Activated CD4-positive, alpha-beta T cell treated with anti-CD3 and anti-CD28 coated beads, Interleukin-2, amount 50 U/mL, for 24 hours (primary cell): ENCODE results near the gene GDI1.

ENCODE experiments used
- DNase-seq, 2 donors: peaks; one replicate each; pipeline ENCODE4 v3.0.0-alpha.2; 2020; ENCODE audit warnings: low read depth in 1 of 2, low spot score in 1 of 2

The GDI1 gene

DNA sequence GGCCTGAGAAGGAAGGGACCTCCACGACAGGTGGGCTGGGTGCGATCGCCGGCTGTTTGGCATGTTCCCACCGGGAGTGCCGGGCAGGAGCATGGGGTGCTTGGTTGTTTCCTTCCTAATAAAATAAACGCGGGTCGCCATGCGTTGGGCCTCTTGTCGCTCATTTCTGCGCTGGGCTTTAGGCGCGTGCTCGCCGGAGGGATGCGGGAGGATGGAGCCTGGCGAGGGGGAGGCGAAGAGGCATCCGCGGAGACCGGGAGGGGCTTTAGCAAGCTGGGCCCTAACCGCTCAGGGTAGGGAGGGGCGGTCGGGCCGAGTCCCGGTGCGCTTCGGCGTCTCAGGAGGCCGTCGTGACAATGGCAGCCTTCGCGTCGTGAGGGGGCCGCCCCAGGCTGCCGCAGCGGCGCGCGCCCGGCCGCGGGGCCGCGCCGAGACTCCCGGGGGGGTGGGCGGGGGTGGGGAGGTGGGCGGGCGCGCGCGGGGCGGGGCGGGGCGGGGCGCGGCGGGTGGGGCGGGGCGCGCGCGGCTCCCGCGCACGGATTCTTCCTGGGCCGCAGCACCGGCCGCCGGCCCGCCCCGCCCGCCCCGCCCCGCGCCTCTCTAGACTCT lies 476 bp upstream of the GDI1 start:
- no peak for DNase-seq

DNA sequence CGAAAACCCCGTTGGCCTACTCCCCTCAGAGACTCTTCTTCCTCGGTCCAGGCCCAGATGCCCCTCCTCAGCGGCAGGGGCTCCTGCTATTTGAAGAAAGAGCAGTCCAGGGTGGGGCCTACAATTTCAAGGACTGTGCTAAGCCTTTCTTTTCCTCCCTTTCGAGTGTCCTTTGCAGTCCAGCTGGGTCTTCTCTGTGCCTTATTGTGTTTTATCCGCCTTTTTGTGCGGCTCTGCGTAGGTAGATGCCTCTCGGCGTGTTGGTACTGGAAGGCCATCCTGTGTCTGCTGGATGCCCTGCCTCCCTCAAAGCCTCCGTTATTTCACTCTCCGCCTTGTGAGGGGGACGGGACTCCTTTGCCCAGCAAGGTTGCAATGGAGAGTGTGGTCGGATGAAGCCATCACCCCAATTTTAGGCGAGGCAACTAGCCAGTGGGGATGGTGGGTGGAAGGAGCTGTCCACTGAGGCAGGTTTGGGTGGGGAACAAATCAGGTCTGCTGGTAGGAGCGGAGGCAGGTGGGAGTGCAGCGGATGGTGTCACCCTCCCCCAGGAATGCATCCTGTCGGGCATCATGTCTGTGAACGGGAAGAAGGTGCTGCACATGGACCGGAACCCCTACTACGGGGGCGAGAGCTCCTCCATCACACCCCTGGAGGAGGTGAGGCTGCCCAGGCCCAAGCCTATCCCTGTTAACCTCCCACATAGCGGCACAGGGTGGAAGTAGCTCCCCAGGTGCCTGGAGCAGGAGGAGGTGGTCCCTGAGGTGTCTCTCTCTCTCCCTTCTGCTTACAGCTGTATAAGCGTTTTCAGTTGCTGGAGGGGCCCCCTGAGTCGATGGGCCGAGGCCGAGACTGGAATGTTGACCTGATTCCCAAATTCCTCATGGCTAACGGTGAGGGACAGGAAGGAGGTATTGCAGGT lies 1.3 kb downstream of the GDI1 start:
- DNase-seq = no peak

- no peak for DNase-seq
Observed at GRCh38 chrX:154439841-154440240, 2.9 kb downstream of the GDI1 start.

- no peak for DNase-seq
Observed at GRCh38 chrX:154440623-154441357, 3.8 kb downstream of the GDI1 start.

GRCh38 chrX:154441564-154441963 lies 4.6 kb downstream of the GDI1 start:
- no peak for DNase-seq

DNA sequence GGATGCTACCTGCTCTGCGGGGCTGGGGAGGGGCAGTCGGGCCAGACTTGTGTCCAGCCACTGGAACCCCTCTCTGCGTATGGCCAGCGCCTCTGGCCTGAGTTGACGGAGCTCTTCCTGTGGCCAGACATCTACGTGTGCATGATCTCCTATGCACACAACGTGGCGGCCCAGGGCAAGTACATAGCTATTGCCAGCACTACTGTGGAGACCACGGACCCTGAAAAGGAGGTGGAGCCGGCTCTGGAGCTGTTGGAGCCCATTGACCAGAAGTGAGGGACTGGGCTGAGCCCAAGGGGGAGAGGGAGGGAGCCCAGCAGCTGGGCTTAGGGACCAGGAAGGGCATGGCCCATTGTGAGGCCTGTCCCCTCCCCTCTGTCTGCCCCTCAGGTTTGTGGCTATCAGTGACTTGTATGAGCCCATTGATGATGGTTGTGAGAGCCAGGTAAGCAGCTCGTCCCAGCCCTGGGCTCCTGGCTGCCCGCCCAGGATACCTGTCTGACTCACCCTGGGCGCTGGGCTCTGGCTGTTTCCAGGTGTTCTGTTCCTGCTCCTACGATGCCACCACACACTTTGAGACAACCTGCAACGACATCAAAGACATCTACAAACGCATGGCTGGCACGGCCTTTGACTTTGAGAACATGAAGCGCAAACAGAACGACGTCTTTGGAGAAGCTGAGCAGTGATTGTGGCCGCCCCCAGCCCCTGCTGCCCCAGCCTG lies 5.2 kb downstream of the GDI1 start:
- DNase-seq = no peak

DNA sequence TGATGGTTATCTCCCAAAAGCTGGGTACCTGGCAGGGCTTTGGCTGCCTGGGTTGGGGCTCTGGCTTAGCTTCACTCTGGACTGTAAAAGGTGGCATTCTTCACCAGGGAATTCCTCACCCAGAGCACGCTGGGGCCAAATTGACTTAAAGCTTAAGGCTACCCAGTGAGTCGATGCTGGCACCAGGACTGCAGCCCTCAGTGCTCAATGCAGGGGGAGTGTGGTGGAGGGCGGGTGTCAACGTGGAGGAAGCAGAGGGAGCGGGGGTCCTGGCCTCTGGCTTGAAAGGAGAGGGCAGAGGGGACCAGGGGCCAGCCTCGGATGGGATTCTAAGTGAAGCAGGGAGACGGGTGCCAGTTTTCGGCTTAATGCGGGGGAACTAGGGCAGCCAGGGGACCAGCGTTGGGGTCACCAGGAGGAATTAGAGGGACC lies 6.5 kb downstream of the GDI1 start:
- no peak for DNase-seq

DNA sequence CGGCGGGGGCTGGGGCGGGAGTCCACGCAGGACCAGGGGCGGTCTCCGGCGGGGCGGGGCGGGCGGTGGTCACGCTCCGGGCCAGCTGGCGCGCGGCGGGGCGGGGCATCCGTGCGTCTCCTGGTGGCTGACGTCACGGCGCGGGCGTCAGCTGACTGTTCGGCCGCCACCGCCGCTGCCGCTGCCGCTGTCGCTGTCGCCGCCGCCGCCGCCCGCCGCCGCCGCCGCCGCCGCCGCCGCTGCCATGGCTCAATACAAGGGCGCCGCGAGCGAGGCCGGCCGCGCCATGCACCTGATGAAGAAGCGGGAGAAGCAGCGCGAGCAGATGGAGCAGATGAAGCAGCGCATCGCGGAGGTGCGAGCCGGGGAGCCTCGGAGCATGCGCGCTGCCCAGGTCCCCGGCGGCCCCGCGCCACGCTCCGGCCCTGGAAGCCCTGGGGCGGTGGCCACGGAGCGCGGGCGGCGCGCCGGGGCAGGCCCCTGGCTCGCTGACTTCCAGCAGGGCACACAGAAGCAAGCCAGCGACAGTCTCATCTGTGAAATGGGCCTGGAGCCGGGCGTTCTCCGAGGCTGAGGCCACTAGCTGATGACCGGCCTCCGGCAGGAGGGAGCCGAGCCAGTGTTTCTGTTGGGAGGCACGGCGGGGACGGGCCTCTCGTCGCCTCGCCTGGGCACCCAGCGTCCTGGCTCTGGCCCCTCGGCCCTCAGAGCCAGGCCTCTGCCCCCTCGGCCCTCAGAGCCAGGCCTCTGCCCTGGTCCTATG lies 7.2 kb downstream of the GDI1 start, which contains the start of gene FAM50A:
TSS of gene FAM50A (plus strand) at position 150 of the 763 bp plus-strand sequence. CDS start at position 245, 95 bp downstream.
- DNase-seq = peak in 1 of 2 donors; percentile 51

GRCh38 chrX:154444755-154445246 lies 7.8 kb downstream of the GDI1 start:
- DNase-seq = no peak

- no peak for DNase-seq
Observed at GRCh38 chrX:154445776-154446175, 8.8 kb downstream of the GDI1 start.

DNA sequence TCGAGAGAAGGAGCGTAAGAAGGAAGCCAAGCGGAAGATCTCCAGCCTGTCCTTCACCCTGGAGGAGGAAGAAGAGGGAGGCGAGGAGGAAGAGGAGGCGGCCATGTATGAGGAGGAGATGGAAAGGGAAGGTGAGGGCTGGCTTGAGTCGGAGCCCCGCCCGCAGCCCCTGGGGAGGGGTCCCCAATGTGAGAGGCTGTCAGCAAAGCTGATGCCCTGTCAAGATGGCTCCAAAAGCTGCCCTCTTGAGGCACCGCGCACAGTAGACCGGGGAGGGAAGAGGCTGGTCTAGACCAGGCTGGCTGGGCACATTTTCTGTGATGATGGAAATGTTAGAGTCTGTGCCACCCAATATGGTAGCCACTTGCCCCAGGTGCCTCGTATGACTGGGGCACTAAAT lies 9.5 kb downstream of the GDI1 start:
- DNase-seq = no peak

DNA sequence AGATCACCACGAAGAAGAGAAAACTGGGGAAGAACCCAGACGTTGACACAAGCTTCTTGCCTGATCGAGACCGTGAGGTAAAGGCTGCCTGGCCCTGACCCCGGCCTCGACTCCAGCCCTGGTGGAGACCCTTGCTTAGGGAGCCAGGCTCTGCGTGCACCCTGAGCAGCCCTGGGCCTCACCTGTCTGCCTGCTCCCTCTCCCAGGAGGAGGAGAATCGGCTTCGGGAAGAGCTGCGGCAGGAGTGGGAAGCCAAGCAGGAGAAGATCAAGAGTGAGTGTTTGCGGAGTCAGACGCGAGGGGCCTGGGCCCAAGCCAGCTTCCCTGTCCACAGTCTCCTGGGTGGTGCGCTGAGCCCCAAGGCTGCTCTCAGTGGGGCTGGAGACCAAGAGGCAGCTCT lies 11.5 kb downstream of the GDI1 start:
- no peak for DNase-seq

DNA sequence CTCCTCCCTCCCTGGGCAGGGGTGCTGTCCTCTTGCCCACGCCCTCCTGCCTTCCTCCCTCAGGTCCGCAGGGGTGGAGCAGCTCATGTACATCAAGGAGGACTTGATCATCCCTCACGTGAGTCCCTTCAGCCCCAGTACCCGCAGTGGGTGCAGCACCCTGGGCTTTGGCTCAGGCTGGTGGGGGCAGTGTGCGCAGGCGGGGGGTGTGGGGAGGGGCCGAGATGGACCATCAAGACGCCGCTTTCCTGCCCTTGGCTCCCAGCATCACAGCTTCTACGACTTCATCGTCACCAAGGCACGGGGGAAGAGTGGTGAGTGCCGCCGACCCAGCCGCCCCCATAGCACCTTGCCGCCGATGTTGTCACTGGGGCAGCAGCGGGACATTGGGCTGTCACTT lies 12.7 kb downstream of the GDI1 start:
- DNase-seq = no peak

- DNase-seq = no peak
Observed at GRCh38 chrX:154450312-154450711, 13.4 kb downstream of the GDI1 start.

DNA sequence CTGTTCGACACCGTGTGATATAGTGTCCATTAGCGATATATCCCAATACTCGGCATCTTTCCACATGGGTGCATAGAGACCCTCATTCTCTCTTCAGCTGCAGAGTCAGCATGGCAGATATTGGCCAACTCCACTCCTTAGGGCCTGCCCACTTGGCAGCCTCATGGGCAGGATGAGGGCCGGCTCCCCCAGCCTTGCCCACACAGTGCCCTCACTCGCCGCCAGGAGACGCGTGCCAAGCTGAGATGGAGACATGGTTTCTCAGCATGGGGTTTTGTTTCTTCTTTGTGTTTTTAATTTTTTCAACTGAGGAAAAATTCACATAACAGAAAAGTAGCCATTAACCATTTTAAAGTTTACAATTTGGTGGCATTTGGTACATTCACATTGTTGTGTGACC lies 15.9 kb downstream of the GDI1 start:
- DNase-seq = no peak

GRCh38 chrX:154457491-154458115 lies 20.6 kb downstream of the GDI1 start:
- no peak for DNase-seq

GRCh38 chrX:154458116-154458953 lies 21.4 kb downstream of the GDI1 start, which contains the start of gene PLXNA3:
PLXNA3 (plus strand) TSS chrX:154458281; CDS start chrX:154460184, 1,903 bp downstream.
- DNase-seq = peak; percentile 27 to 44

DNA sequence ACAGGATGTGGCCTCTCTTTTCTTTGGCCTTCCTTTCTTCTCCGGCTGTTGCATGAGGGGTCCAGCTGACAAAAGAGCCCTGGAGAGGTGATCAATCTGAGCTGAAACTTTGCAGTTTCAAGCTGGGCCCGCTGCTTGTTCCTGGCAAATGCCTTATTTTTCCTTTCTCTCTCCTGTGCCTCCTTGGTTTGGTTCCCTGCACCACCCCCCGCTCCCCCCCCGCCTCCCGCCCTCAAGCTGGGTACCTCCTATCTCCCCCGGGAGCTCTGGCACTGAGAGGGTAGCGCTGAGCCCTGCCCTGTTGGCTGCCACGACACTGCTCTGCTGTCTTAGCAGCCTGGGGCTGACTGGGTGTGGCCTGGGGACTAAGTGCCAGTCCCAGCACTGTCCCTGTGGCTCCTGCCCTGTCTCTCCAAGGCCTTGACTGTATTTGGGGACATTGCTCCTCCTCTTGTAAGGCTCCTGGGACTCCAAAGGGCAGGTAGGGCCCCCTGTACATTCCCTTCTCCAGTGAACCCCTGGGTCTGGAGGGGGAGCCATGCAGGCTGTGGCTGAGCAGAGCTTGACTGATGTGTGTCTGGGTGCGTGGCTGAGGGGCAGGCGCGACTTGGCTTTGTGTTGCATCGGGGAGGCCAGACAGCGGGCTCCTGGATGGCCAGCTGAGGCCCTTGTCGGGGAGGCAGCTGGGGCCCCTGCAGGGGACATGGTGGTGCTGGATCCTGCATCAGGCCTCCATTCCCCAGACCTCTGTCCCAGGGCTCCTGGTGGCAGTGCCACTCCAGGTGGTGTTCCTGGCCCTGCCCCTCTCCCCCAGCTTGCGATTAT lies 22.2 kb downstream of the GDI1 start:
- no peak for DNase-seq
